GM12801 (cell line): ENCODE measurements around the gene CHIA.

Source experiments
- TF ChIP-seq, protein P1 (sequence below): IDR thresholded peaks from one replicate; pipeline ENCODE4 v1.5.1; 2011; ENCODE audit warnings: control low read depth; ENCODE audit not compliant: insufficient read length; ENCODE audit errors: extremely low read depth

CHIA gene

GRCh38 chr1:111290630-111291029, at the start of gene CHIA:
Gene CHIA, plus strand, starts transcription at chr1:111290851. Its CDS starts 19,617 bp downstream, at chr1:111310468.
- TF ChIP-seq, protein P1, sequence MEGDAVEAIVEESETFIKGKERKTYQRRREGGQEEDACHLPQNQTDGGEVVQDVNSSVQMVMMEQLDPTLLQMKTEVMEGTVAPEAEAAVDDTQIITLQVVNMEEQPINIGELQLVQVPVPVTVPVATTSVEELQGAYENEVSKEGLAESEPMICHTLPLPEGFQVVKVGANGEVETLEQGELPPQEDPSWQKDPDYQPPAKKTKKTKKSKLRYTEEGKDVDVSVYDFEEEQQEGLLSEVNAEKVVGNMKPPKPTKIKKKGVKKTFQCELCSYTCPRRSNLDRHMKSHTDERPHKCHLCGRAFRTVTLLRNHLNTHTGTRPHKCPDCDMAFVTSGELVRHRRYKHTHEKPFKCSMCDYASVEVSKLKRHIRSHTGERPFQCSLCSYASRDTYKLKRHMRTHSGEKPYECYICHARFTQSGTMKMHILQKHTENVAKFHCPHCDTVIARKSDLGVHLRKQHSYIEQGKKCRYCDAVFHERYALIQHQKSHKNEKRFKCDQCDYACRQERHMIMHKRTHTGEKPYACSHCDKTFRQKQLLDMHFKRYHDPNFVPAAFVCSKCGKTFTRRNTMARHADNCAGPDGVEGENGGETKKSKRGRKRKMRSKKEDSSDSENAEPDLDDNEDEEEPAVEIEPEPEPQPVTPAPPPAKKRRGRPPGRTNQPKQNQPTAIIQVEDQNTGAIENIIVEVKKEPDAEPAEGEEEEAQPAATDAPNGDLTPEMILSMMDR: no peak

- TF ChIP-seq, protein P1: no peak
Observed at GRCh38 chr1:111241797-111242196, 48.9 kb upstream of the CHIA start.

- TF ChIP-seq, protein P1: no peak
Observed at GRCh38 chr1:111242805-111243523, 47.7 kb upstream of the CHIA start.

DNA sequence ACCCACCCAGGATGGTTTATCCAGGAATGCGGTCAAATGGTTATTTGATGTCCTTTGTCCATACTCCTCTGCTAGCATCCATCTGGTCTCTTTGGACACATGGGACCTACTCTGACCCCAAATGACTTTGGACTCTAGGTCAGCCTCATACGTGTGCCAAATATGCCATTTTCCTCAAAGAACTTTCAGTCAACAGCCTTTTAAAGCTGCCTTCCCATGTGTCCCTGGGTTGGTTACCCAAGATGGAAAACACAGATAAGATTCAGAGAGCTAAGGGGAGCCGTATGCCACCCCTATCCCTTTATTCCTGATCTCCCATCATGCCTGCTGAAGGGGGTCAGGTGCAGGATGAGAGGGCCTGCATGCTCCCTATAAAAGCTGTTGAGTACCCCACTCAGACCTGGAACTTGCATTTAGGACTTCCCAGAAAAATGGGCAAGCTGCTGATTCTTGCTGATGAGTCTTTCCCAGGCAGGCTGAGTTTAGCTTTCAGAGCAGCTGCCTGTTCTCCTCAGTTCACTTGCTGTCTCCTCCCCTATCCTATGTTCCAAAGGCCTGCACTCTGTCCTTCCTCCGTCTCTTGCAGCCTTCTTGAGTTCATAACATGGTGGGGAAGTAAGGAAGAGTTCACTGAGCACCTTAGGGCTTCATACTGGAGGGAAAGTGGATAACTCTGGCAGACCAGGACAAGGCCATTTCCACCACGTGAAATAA, 43.4 kb upstream of the CHIA start:
- TF ChIP-seq, protein P1: no peak

- TF ChIP-seq, protein P1: no peak
Observed at GRCh38 chr1:111249960-111250359, 40.7 kb upstream of the CHIA start.

DNA sequence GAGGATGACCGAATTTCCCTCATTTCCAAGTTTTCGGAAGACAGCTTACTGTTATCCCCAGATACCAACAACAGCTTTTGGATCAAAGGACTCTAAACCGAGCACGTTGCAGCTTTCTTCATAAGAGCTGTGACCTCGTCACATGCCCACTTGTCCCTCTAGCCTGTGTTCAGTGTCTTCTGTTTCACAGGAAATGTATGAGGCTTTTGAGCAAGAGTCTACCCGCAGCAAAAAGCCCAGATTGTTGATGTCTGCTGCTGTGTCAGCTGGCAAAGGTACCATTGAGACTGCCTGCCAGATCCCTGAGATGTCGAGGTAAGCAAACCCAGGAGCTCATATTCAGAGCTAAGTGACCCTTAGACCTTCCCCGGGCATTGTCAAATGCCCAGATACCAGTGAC, 39.1 kb upstream of the CHIA start:
- TF ChIP-seq, protein P1: no peak

- TF ChIP-seq, protein P1: no peak
Observed at GRCh38 chr1:111252786-111253185, 37.9 kb upstream of the CHIA start.
